Umbilical cord (tissue), 2 donors: ENCODE results near the gene ENTPD7. TPM values are rescaled to one million over a fixed set of nuclear protein-coding genes. Genes with fewer than 3 reads are reported as not detected.

Source experiments
- DNase-seq: peaks from one replicate; pipeline ENCODE4 v3.0.0-alpha.2; 2015; ENCODE audit warnings: low spot score
- total RNA-seq: library from RNA; depleted of rRNA; stranded (reverse); fragments of >200 nt; gene quantifications from one replicate; pipeline ENCODE4 v1.2.3, GENCODE V29; 2014; ENCODE audit warnings: low replicate concordance; ENCODE audit not compliant: insufficient read depth

Gene ENTPD7
- total RNA-seq, 1 donor from 2014 or later: 19.0 TPM

DNA sequence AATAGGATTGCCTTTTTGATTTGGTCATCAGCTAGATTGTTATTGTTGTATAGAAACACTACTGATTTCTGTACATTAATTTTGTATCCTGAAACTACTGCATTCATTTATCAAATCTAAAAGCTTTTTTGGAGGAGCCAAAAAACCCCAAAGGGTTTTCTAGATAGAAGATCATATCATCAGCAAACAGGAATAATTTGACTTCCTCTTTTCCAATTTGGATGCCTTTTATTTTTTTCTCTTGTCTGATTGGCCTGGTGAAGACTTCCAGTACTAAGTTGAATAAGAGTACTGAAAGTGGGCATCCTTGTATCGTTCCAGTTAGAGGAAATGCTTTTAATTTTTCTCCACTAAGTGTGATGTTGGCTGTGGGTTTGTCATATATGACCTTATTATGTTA lies 10.6 kb upstream of the ENTPD7 start:
- no peak for DNase-seq

DNA sequence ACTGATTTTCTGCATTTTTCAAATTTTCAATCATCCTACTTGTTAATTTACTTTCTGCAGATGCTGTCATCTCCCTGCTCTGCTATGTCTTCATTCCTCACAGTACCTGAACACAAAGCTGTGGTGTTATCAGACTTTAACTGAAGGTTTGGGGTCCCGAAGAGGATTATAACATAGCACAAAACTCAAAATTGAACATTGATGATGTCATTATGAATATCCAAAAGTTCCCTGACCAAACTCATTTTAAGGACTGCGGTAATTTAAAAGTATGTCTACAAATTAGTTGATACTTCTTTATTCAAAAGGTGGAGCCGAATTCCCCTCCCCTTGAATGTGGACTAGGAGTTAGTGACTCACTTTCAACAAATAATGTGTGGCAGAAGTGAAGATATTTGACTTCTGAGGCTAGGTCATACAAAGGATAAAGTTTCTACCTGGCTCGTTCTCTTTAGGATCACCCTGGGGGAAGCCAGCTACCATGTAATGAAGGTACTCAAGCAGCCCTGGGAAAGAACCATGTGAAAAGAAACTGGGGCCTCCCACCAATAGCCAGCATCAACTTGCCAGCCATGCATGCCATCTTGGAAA lies 6.4 kb upstream of the ENTPD7 start:
- DNase-seq: no peak

DNA sequence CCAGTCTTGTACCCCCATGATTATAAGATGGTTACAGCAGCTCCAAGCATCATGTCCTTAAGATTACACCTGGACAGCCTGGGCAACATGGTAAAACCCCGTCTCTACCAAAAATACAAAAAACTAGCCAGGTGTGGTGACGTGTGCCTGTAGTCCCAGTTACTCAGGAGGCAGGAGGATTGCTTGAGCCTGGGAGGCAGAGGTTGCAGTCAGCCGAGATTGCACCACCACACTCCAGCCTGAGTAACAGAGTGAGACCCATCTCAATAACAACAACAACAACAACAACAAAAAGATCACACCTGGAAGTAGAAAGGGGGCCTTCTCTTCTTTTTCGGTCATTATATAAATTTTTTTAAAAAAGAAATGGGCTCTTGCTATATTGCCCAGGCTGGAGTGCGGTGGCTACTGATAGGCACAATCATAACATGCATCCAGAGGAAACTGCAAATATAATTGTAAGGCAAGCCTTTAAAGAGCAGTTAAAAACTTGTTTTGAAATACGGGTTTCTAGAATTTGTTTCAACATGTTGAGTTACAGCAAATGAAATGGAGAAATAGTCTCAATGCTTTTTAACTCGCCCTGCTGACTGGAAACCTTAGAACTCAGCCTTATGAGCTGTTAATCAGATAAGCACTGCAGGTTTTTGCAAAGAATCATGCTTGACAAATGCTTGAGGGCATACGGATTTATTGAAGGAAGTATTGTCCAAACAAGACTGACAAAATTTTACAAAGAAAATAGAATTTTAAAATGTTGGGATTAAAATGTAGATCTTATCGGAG lies 4.7 kb upstream of the ENTPD7 start:
- DNase-seq: peak; percentile 72

DNA sequence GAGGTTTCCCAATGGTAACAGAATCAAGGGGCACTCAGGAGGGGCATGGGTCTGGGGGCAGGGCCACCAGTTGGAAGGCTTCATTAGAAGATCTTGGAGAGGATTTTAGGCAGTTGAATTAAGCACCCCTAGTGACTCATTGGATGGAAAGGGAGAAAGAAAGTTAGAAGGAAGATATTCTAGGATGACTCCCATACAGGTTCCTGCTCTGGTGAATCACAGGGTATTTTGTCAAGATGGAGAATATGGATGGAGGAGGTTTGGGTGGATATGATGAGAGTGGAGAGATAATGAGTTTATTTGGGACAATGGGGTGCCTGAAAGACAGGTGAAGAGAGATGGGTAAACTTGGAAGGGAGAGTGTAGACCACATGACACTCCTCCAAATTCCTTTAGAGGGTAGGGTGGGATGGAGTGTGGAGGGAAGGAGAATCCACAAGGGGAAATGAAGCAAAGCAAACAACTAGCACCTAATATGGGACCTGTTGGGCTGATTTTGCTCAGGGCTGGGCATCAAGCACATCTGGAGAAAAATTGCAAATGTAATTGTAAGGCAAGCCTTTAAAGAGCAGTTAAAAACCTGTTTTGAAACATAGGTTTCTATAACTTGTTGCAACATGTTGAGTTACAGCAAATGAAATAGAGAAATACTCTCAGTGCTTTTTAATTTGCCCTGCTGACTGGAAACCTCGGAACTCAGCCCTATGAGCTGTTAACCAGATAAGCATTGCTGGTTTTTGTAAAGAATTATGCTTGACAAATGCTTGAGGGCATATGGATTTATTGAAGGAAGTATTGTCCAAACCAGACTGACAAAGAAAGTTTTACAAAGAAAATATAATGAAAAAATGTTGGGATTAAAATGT lies 2.9 kb upstream of the ENTPD7 start:
- DNase-seq: peak; percentile 70

DNA sequence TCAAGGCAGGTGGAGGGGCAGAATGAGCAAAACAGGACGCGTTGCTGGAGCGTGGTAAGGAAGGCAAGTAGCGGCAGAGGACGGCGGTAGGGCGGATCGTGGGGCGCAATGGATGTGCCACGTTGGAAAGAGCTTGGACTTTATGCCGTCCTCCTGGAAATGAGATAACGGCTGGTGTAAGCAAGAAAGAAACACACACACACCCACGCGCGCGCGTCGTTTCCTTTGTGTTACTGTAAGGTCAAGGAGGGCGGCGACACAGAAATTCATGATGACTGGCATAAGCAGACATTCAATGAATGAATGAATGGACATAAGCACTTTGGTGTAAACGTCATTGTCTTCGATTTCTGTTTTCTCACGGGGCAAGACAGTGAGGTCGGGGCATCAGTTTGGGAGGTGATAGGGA lies 683 bp upstream of the ENTPD7 start:
- DNase-seq: peak; percentile 42

DNA sequence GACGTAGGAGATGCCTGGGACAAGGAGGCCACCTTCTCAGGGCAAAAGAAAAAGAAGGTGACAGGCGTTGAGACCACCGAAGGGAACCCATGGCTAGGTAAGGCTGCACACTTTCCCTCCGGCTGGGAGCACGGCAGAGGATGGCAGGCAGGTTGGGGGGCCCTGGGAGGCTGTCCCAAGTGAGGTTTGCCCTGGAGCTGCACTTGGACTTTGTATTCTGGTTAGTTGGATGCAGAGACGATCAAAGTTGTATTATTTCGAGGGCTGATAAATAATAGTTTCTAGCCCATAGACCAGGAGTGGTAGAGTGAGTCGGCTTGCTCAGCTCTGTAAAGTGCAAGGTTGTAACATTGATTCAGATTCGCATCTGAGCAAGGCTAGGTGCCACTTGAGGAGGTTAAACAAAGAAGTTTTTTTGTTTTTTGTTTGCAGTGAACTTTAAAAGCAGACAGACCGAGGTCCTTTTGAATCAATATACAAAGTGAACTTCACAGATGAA lies 608 bp downstream of the ENTPD7 start:
- no peak for DNase-seq

DNA sequence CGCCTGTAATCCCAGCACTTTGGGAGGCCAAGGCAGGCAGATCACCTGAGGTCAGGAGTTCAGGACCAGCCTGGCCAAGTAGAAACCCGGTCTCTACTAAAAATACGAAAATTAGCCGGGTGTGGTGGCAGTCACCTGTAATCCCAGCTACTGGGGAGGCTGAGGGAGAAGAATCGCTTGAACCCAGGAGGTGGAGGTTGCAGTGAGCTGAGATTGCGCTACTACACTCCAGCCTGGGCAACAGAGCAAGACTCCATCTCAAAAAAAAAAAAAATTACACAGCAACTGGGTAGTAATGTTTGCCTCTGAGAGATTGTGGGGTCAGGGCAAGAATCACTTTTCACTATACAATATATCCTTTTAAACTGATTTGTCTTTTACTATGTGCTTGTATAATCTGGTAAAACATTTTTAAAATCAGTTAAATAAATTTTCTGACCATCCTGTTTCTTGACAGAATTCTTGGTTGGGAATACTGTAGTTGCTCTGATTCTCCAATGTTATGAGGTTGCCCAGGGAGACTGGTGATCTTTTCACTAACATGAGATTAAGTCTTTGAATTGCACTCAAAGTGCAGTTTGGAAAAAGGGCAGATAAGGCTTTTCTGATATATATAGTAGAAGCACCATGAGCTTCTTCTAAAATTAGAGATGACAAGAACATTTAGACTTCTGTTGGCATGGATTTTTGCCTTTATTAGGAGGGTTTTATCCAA lies 1.5 kb downstream of the ENTPD7 start:
- DNase-seq: peak; percentile 37

DNA sequence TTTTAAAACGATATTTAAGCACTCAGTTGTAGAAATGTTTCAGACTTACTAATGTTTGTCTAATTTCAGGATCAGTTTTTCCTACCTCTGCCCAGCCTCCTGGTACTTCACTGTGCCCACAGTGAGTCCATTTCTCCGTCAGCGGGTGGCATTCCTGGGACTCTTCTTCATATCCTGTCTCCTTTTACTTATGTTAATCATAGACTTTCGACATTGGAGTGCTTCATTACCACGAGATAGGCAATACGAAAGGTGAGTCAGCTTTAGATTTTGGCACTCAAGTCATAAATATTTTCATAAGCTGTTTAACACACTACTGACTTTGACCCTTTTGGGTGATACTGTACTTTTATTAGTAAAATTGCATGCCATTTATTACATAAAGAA lies 2.1 kb downstream of the ENTPD7 start:
- DNase-seq: no peak

DNA sequence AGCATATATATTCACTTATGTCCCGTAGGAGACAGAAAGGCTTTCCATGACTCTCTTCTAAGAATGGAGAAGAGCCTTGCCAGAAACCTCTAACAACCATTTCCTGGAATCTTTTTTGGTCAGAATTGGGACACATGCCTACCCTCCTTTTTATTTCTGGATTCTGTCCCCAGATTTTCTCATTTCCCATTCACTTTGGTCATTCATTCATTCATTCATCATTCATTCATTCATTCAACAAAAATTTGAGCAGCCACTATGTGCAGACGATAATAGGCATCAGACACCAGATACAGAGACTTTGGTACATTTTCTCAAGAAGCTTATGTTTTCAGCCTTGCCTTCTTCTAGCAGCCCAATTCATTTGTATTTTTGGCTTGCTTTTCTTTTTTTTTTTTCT lies 6.0 kb downstream of the ENTPD7 start:
- no peak for DNase-seq

DNA sequence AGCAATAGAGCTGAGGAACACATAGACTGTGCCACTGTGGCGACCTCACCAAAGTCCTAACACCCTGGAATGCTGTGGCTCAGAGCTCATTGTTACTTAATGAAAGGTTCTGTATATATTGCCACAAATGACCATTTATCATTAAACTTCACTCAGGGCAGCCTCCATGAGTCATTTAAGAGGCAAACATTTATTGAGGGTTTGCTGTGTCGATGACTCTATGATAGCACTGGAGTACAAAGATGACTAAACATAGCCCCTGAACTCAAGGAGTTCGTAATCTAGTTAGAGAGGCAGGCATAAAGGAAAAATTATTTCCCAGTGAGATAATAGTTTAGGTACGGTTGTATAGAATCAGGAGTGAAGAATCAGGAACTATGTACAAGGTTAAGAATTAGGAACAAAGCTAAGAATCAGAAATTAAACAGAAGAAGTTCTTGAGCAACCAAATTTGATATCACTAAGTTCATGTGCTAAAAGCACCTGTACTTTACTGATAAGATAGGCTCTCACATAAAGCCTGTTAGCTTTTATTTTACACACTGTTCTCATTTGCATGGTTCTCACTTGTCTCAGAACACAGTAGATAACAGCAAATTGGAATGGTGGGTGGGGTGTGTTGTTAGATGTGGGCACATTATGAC lies 7.9 kb downstream of the ENTPD7 start:
- DNase-seq: no peak

DNA sequence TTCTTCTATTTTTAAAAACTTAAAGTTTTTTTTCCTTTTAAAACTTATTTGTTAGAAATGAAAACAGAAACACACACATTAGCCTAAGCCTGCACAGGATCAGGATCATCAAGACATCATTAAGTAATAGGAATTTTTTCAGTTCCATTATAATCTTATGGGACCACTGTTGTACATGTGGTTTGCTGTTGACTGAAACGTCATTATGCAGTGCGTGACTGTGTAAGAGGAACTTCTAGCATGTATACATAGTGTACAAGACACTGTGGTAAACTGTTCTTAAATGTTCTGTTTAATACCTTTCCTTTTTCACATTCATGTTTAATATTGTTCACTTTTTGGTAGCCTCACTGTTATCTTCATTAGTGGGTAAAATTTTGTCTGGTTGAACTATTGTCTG lies 12.1 kb downstream of the ENTPD7 start:
- DNase-seq: no peak

DNA sequence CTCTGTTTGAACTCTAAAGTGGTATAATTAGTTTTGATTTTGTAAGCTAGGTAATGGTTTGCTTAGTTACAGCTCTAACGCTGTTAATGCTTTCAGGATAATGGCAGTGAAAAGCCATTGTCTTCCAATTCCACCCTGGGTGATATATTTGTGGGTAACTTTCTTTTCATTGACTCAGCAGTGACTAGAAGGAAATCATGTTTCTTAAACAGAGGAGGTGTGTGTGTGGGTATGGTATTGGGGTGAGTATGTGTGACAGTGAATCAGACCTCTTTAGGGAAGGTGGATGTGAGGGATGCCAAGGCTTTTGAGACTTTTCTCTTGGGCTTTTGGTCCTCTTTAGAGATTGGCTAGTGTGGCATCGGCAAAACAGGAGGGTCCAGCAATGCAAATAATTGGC lies 13.6 kb downstream of the ENTPD7 start:
- no peak for DNase-seq

DNA sequence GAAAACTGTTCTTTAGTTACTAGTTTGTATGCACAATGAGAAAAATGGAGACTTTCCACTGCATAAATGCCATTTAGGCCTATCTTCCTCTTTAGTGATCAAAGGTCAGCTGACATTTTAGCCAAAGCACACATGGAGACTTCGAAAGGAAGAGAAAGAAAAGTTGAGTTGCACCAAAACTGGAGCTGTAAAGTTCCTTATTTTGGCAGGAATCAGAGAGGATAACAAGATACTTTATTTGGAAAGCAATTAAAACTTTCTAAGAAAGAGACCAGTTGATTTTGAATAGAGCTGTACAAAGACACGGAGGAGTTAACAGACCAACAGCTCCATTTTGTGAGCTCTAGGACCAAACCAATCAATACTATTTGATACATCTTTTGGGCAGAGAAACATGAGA lies 14.2 kb downstream of the ENTPD7 start:
- DNase-seq: no peak

DNA sequence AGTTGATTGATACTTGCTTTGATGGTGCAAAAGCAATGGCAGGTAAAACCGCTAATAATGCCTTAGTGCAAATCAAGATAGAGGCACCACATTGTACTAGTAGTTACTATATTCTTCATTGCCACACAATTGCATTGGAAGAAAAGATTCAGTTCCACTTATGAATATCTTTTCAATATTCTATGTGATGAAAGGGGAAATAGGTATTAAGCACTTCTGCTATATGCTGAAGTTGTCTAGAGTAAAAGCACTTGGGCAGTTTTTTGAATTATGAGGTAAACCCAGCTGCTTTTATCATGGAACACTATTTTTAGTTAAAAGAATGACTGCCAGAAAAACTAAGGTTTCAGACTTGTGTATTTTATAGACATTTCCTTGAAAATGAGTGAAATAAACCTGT lies 15.5 kb downstream of the ENTPD7 start:
- DNase-seq: no peak

DNA sequence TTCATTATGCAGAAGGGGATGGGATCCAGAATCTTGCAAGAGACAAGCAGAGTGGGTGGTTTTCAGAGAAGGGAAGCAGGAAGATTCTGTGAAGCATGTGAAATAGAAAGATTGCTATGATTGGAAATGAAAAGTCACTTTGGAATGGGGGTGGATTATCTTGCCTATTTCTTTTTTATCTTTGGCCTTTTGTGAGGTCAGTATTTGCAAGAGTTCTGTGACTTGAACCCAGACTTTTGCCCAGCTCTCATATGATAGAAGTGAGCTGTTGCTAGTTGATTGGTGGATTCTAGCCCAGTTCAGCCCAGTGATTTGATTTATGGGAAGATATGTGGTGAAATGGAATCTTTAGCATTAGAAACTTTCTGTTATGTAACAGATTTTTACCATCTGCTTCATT lies 17.1 kb downstream of the ENTPD7 start:
- peak; percentile 62 for DNase-seq

DNA sequence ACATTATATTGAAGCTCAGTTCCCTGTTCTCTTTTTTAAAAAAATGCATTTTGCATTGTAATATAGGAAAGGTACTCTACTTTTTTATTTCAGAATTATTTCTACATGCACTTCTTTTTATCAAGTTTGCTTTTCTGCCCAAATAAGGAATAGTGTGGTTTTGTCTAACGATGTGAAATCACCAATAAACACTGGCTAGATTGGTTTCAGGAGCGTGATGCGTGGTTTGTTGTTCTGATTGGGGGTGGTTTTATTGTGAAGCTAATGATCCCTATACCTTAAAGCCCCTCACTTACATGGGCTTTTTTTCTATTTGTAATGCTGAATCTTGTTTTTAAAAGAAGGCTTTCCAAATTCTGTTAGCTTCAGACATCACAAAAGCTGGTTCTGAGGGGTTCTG lies 17.6 kb downstream of the ENTPD7 start:
- DNase-seq: no peak

DNA sequence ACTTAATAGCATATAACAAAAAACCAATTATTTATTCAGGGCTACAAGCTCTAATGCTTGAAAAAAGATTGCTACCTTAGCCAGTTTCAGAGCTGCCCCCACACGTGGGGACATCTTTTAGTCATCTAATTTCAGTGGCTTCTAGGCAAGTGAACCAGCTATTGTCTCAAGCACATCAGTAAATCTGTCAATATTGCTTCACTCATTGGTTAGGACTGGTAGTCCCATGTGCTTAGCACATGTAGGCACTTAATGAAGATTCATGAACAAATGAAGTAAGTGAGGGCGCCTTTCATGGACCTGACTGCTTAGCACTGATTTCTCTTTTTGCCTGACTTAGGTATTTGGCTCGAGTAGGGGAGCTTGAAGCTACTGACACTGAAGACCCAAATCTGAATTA lies 19.6 kb downstream of the ENTPD7 start:
- DNase-seq: no peak

DNA sequence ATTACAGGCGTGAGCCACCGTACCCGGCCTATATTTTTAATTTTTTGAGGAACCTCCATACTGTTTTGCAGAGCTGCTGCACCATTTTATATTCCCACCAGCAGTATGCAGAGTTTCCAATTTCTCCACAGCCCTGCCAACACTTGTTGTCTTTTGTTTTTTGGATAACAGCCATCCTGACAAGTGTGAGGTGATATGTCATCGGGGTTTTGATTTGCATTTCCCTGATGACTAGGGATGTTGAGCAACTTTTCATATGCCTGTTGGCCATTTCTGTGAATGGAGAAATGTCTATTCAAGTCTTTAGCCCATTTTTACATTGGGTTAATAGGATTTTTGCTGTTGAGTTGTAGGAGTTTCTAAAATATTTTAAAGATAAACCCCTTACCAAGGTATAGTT lies 22.2 kb downstream of the ENTPD7 start:
- DNase-seq: no peak

DNA sequence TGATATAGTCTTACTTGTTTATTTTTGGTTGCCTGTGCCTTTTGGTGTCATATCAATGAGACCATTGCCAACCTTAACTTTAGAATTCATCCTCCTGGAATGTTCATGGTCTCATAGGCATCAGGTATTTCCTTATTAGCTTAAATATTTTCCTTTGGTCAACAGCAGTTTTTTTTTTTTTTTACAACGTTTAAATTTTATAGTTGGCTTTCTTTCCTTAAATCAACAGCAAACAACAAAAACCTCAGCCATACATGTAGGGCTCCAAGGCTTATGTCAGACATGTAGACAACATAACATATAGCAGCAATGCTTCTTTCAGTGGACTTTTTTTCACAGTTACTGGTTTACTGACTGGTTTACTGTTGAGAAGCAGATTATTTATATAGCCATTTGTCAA lies 22.7 kb downstream of the ENTPD7 start:
- no peak for DNase-seq

DNA sequence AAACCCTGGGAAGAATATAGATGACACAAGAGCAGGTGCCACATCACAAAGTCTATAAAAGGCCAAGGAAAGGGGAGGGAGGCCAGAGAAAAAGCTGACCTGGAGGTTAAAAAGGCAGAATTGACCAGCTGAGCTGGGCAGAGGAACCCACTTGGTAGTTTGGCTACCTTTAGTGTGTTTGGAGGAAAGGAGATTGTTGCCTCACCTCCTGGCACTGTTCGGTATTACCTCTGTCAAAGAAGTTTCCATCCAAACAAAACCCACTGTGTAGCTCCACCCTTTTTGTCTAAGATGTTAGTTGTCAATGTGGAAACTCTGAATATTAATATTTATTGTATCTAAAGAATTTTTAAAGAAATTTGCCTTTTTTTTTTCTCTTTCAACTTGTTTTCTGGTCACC lies 23.4 kb downstream of the ENTPD7 start:
- no peak for DNase-seq

DNA sequence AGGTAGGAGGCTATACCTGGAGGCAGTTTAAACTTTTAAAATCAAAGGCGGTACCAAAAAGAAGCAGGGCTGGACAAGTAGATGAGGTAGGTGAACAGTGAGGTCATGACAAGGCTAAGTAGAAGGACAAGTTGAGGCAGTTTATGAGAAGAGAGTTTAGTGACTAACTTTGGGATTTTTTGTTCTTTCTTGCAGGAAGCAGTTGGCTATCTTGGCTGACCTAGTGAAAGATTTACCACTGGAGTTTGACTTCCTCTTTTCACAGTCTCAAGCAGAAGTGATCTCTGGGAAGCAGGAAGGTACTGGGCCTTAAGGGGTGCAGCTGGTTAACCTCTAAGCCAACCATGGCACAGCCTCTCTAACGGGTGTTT lies 26.3 kb downstream of the ENTPD7 start:
- peak; percentile 10 for DNase-seq
